SK-N-SH (cell line): ENCODE measurements around the gene MORF4L1.

Experiments
- CTCF ChIP-seq: fragments of 200-600 bp; sonication (generic); IDR thresholded peaks from 2 replicates; pipeline ENCODE4 v1.6.1; 2017; ENCODE audit warnings: antibody characterized with exemption, mild to moderate bottlenecking, moderate library complexity
- EZH2phosphoT487 ChIP-seq: fragments of 200-600 bp; sonication (generic); IDR thresholded peaks from 2 replicates; pipeline ENCODE4 v1.6.1; 2017; ENCODE audit warnings: low read depth, mixed run types, mild to moderate bottlenecking, antibody characterized with exemption, moderate library complexity, borderline replicate concordance
- FOXJ3 ChIP-seq: sonication (generic); formaldehyde crosslinking; IDR thresholded peaks from 2 replicates; pipeline ENCODE4 v1.5.1; 2020; ENCODE audit warnings: mild to moderate bottlenecking, missing genetic modification reagents
- GABPA ChIP-seq: IDR thresholded peaks from 2 replicates; pipeline ENCODE4 v1.4.0; 2012; ENCODE audit warnings: low read depth, mild to moderate bottlenecking
- IRF3 ChIP-seq: fragments of 150-350 bp; IDR thresholded peaks from 2 replicates; pipeline ENCODE4 v1.6.1; 2016; ENCODE audit warnings: mild to moderate bottlenecking, low read depth, low read length
- MXI1 ChIP-seq: IDR thresholded peaks from 2 replicates; pipeline ENCODE4 v1.6.1; 2012; ENCODE audit warnings: mild to moderate bottlenecking, low read depth, low read length, improper control_type of control experiment
- NFIC ChIP-seq: IDR thresholded peaks from 2 replicates; pipeline ENCODE4 v1.4.0; 2012; ENCODE audit warnings: borderline replicate concordance
- POLR2AphosphoS5 ChIP-seq: IDR thresholded peaks from 2 replicates; pipeline ENCODE4 v1.6.1; 2012; ENCODE audit warnings: low read depth, low read length
- RXRA ChIP-seq: IDR thresholded peaks from 2 replicates; pipeline ENCODE4 v1.4.0; 2012; ENCODE audit warnings: low read depth, mild to moderate bottlenecking, borderline replicate concordance
- SMC3 ChIP-seq: IDR thresholded peaks from 2 replicates; pipeline ENCODE4 v1.6.1; 2012; ENCODE audit warnings: low read depth, low read length, improper control_type of control experiment
- TCF12 ChIP-seq: IDR thresholded peaks from 2 replicates; pipeline ENCODE4 v1.4.0; 2012
- TEAD4 ChIP-seq: IDR thresholded peaks from 2 replicates; pipeline ENCODE4 v1.4.0; 2012; ENCODE audit warnings: mild to moderate bottlenecking, borderline replicate concordance; ENCODE audit not compliant: insufficient read depth

- TF ChIP-seq CTCF (peak; percentile 63), NFIC (no peak), GABPA (0 out of 2 replicates have a peak, but pooled peaks have one; percentile 23), TCF12 (no peak), EZH2phosphoT487 (no peak), FOXJ3 (CRISPR knock-in tag) (no peak), TEAD4 (peak; percentile 86; the same call in 1 of the 2 replicates), POLR2AphosphoS5 (peak; percentile 14; the same call in 1 of the 2 replicates), SMC3 (0 out of 2 replicates have a peak, but pooled peaks have one; percentile 22), RXRA (no peak), MXI1 (0 out of 2 replicates have a peak, but pooled peaks have one; percentile 43), IRF3 (no peak)
Observed at GRCh38 chr15:78859971-78860719, 12.5 kb upstream of the MORF4L1 start.
